Keratinocyte (primary cell): Measurements from ENCODE around the gene SESN3. TPM values are rescaled to one million over a fixed set of nuclear protein-coding genes. Genes with fewer than 3 reads are reported as not detected.

ENCODE experiments used
- DNase-seq: peaks from one replicate; pipeline ENCODE4 v3.0.0-alpha.2; 2011; ENCODE audit warnings: low read depth, missing footprints, low spot score
- FAIRE-seq: peaks from 2 replicates; lab custom pipeline; 2011; peaks lifted over from hg19 to GRCh38; lab: Jason Lieb, UNC
- H2AFZ ChIP-seq: 2 replicates; pipeline ENCODE4 v1.6.0; 2012; ENCODE audit warnings: low read length, control low read depth, inconsistent platforms; ENCODE audit not compliant: control insufficient read depth
- H3K27ac ChIP-seq: 2 replicates; pipeline ENCODE4 v1.5.1; 2011; ENCODE audit warnings: low read length; ENCODE audit not compliant: control insufficient read depth, insufficient read depth
- H3K27me3 ChIP-seq: 3 replicates; pipeline ENCODE4 v1.6.0; 2011; ENCODE audit warnings: low read length; ENCODE audit not compliant: control insufficient read depth, insufficient read depth; ENCODE audit errors: extremely low read depth
- H3K36me3 ChIP-seq, 2 experiments: 2 replicates in 1 of 2; 3 replicates in 1 of 2; pipeline ENCODE4 v1.5.1; 2011; ENCODE audit warnings: low read length in 2 of 2, mild to moderate bottlenecking in 1 of 2; ENCODE audit not compliant: control insufficient read depth in 2 of 2, insufficient read depth in 2 of 2; ENCODE audit errors: extremely low read depth in 1 of 2
- H3K4me1 ChIP-seq: 3 replicates; pipeline ENCODE4 v1.5.1; 2011; ENCODE audit warnings: low read length; ENCODE audit not compliant: control insufficient read depth, insufficient read depth; ENCODE audit errors: extremely low read depth
- H3K4me2 ChIP-seq: 3 replicates; pipeline ENCODE4 v1.6.0; 2011; ENCODE audit warnings: low read depth, low read length; ENCODE audit not compliant: control insufficient read depth, insufficient read depth; ENCODE audit errors: extremely low read depth
- H3K4me3 ChIP-seq, 3 experiments: fragments of 200-600 bp in 1 of 3; sonication (generic) in 1 of 3; 2 replicates in 2 of 3; 3 replicates in 1 of 3; pipeline ENCODE4 v1.5.1; 2011 to 2016; ENCODE audit warnings: low read length in 3 of 3, mild to moderate bottlenecking in 3 of 3, control low read depth in 2 of 3, inconsistent platforms in 1 of 3, low read depth in 1 of 3, mixed read lengths in 1 of 3, mixed run types in 1 of 3, moderate library complexity in 1 of 3; ENCODE audit not compliant: control insufficient read depth in 2 of 3, insufficient read depth in 2 of 3; ENCODE audit errors: extremely low read depth in 1 of 3
- H3K79me2 ChIP-seq: 2 replicates; pipeline ENCODE4 v1.6.0; 2012; ENCODE audit warnings: low read length; ENCODE audit not compliant: control insufficient read depth, insufficient read depth
- H3K9ac ChIP-seq: 3 replicates; pipeline ENCODE4 v1.6.0; 2011; ENCODE audit warnings: low read length; ENCODE audit not compliant: control insufficient read depth, insufficient read depth; ENCODE audit errors: extremely low read depth
- H3K9me1 ChIP-seq: 3 replicates; pipeline ENCODE4 v1.6.0; 2011; ENCODE audit warnings: low read length; ENCODE audit not compliant: control insufficient read depth, insufficient read depth; ENCODE audit errors: extremely low read depth
- H3K9me3 ChIP-seq: 2 replicates; pipeline ENCODE4 v1.5.1; 2012; ENCODE audit warnings: low read depth, low read length; ENCODE audit not compliant: control insufficient read depth
- H4K20me1 ChIP-seq: 3 replicates; pipeline ENCODE4 v1.6.0; 2011; ENCODE audit warnings: low read length; ENCODE audit not compliant: control insufficient read depth, insufficient read depth; ENCODE audit errors: extremely low read depth
- EZH2 ChIP-seq: IDR thresholded peaks from one replicate; pipeline ENCODE4 v1.6.1; 2012; ENCODE audit warnings: inconsistent platforms, mild to moderate bottlenecking, low read length, moderate library complexity
- dilution Hi-C: fragments of 300-500 bp; cut with MboI; formaldehyde crosslinking; loops from one replicate; pipeline ENCODE4 v1.7.0; 2020; ENCODE audit warnings: low sequenced_read_pairs; ENCODE audit not compliant: extremely low pct_ligation_motif_present
- polyA plus RNA-seq, 5 experiments: library from polyadenylated mRNA; depleted of rRNA in 3 of 5; stranded (reverse) in 3 of 5; stranded (forward) in 1 of 5; unstranded in 1 of 5; fragments of >200 nt; gene quantifications; 1 replicate in 1 of 5; 2 replicates in 3 of 5; 3 replicates in 1 of 5; pipeline versions ENCODE4 v1.2.1 to v1.2.3, GENCODE V29; 2011 to 2012; ENCODE audit warnings: missing spikeins in 2 of 5, low read depth in 1 of 5, low replicate concordance in 1 of 5
- TF ChIP-seq, protein P1 (sequence below), 3 experiments: IDR thresholded peaks in 1 of 3; conservative IDR thresholded peaks in 1 of 3; optimal IDR thresholded peaks in 1 of 3; 2 replicates in 2 of 3; 3 replicates in 1 of 3; pipeline versions ENCODE3 to v1.5.1; 2011; ENCODE audit warnings: low read length in 3 of 3, mild to moderate bottlenecking in 3 of 3, moderate library complexity in 2 of 3, control low read depth in 1 of 3, inconsistent platforms in 1 of 3; ENCODE audit not compliant: insufficient read depth in 2 of 3; ENCODE audit errors: extremely low read depth in 1 of 3

SESN3 gene
- polyA plus RNA-seq, 1 donor (not counting 4 experiments of a cell fraction or from before 2014, with no cell fraction given), result 35.2 TPM

DNA sequence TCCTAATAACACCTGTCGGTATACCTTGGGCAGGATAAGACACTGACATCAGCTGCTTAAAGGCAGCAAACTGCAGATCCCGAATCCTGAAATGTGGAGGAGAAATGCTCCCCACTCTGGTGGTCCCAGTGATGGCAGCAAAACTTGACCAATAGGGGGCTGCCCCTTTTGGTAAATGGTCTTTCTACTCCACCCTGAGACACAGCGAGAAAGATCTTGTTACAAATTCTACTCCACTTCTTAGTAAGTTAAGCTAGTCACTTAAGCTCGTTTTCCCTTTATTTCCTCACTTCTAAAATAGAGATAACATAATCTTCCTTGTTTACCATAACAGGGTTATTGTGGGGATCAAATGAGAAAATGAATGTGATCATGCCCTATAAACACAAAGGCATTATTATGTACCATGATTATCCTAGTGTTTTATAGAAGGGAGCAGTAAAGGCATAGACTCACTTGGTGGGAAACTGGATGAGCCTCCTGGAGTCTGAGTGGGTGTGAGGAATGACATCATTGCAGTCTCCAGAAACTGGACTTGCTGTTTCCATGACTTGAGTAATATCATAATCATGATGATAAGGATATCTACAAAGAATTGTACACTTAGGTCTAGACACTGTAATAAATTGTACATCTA lies 90.5 kb downstream of the SESN3 start:
- Histone ChIP-seq H3K9me1 (peaks cover 3% of the 10 kb centered on the region), H3K27ac (no peak overlapping the region), H3K9ac (no peak overlapping the region), H3K4me2 (no peak overlapping the region), H3K27me3 (no peaks in the 10 kb centered on the region), H3K36me3 (no peaks in the 10 kb centered on the region), H3K9me3 (no peaks in the 10 kb centered on the region), H4K20me1 (no peaks in the 10 kb centered on the region), H2AFZ (no peak overlapping the region), H3K4me1 (peaks cover 3% of the 10 kb centered on the region), H3K79me2 (no peaks in the 10 kb centered on the region), H3K4me3 (no peak overlapping the region)
- no peak for DNase-seq
- dilution Hi-C loops, result no loop called here
- TF ChIP-seq EZH2, result no peak
- TF ChIP-seq, protein P1, sequence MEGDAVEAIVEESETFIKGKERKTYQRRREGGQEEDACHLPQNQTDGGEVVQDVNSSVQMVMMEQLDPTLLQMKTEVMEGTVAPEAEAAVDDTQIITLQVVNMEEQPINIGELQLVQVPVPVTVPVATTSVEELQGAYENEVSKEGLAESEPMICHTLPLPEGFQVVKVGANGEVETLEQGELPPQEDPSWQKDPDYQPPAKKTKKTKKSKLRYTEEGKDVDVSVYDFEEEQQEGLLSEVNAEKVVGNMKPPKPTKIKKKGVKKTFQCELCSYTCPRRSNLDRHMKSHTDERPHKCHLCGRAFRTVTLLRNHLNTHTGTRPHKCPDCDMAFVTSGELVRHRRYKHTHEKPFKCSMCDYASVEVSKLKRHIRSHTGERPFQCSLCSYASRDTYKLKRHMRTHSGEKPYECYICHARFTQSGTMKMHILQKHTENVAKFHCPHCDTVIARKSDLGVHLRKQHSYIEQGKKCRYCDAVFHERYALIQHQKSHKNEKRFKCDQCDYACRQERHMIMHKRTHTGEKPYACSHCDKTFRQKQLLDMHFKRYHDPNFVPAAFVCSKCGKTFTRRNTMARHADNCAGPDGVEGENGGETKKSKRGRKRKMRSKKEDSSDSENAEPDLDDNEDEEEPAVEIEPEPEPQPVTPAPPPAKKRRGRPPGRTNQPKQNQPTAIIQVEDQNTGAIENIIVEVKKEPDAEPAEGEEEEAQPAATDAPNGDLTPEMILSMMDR (optimal IDR thresholded peaks at IDR 0.05 in 1 of 3, IDR thresholded peaks at IDR 0.05 in 1 of 3, conservative IDR thresholded peaks at IDR 0.05 in 1 of 3; ENCODE audit: extremely low read depth in 1 of 3, insufficient read depth in 2 of 3, low read length in 3 of 3), result no peak
- no peak for FAIRE-seq

DNA sequence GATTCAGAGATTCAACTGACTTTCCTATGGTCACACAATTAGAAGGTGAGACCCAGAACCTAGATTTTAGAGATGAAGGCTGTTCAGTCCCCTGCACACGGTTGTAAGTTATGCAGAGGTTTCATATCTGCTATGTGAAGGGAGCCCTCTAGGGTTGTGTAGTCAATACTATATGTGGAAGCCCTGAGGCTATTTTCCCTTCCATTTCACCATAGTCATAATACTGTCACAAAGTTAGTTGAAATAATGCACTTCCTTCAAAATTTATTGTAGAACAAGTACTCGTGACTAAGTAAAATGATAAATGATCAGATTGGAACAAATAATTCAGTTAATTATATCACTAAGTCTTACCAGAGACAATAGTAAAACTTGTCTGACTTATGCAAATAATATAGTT lies 92.6 kb downstream of the SESN3 start:
- Histone ChIP-seq H3K79me2 (no peaks in the 10 kb centered on the region), H3K9ac (no peak overlapping the region), H3K9me1 (peaks cover 3% of the 10 kb centered on the region), H2AFZ (no peak overlapping the region), H3K4me3 (no peak overlapping the region), H3K36me3 (no peaks in the 10 kb centered on the region), H3K4me2 (no peak overlapping the region), H3K27me3 (no peaks in the 10 kb centered on the region), H3K27ac (no peak overlapping the region), H3K9me3 (no peaks in the 10 kb centered on the region), H4K20me1 (no peaks in the 10 kb centered on the region), H3K4me1 (peaks cover 22% of the 10 kb centered on the region)
- DNase-seq, result no peak
- no peak for FAIRE-seq
- TF ChIP-seq, protein P1 (optimal IDR thresholded peaks at IDR 0.05 in 1 of 3, IDR thresholded peaks at IDR 0.05 in 1 of 3, conservative IDR thresholded peaks at IDR 0.05 in 1 of 3; ENCODE audit: extremely low read depth in 1 of 3, insufficient read depth in 2 of 3, low read length in 3 of 3), result no peak
- TF ChIP-seq EZH2, result no peak
- dilution Hi-C loops, result no loop called here
